ENCODE results near the gene GIMAP5.
"Not testable (repeated sequence)": the region's sequence is repeated elsewhere in the genome, so short reads cannot be mapped to it uniquely, and the experiment has no call there.

GIMAP5 gene

DNA sequence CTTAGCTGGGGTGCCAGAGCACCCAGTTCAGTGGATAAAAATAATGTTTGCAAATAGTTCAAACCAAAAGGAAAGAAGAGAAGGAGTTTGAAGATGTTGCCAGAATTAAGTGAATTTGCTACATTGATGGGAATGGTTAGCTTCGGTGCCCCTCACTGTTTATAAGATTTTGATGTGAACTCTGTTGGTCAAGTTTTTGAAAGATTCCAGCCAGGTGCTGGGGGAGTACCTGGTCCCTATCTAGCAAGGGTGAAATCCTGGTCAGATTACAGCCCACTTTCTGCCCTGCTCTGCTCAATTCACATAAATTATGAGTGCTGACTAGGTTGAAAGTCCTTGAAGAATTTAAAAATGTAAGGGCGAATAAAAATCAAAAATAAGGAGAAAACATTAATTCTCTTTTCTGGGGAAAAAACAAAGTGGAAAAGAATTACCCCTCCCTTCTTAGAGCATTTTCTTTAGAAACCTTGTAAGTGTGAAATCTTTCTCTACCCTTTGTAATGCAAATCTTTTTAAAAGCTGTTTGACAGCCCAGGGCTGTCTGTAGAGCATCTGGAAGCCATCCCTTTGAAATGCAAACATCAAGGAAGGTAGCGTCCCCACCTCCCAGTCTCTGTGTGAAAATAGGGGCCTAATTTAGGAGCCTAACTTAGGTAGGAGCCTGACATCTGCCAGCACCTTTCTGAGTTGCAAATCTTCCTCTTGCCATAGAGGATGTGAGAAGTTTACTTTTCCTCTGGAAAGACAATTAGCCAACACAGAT, 1.4 kb upstream of the GIMAP5 start:
- no peak for DNase-seq

DNA sequence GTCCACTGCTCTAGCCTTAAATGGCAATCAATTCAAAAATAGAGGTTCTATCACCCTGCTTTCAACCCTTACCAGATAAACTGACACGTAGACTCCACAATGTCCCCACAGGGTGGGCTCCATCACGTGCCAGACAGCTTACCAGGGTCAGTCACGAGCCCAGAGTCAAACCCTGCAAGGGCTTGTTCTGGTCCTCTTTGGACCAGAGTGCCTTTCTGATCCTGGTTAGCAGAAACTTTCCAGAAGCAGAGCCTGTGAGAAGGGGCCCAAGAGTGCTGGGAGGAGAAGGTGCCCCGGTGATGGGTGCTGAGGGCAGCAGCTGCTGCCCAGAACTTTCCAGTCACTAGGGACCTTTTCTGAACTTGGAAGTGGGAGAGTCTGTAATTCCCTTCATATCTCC, 354 bp upstream of the GIMAP5 start:
- DNase-seq, result no peak

DNA sequence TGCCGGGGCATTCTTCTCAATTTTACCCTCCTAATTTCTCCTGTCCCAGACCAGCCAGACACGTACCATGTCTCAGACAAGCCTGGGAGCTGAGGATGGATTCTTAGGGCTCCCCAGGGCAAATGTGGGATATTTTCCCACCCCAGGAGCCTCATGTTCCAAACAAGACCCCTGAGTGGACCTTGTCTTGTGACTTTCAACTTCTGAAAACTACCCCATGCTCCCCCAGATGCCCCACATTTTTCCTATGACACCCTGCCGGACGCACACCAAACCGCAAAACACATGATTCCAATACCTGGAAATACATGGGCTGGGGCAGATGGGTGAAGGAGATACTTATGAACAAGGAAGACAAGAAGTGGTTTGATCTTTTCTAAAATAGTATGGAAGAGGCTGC, 874 bp downstream of the GIMAP5 start:
- DNase-seq, result no peak

DNA sequence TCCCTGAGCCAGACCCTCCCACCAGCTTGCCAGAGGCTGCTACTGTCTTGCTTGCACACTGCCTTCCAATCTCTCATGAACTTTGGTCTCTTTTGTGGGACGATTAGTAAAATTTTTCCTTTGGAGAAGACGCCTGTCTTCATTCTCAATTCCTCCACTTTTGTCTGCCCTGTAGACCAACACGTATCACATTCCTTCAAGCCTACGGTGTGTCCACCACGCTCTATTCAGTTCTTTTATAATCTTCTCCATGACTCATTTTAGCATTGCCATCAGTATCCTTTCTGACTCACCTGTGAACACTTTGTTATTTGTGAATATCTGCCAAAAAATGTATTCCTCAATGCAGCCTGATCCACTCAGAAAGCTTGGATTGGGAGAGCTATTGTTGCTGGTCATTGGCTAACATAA, 1.4 kb downstream of the GIMAP5 start:
- DNase-seq, result no peak

DNA sequence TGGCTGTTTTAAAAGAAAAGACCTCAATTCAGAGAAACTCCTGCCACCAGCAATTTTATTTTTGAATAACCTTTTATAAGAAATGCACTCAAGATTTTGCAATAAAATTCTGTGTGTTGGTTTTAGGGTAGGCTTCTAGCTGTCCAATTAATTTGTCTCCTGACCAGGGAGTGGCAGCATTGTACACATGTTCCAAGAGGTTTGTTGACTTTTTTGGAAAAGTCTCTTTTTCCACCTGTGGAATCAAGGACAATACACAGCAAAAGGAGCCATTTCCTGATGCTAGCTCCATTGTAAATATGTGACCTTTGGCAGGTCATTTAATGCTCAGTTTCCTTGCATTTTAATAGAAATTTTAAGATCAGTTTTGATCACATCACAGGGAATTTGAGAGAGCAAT, 1.8 kb downstream of the GIMAP5 start:
- DNase-seq, result no peak

DNA sequence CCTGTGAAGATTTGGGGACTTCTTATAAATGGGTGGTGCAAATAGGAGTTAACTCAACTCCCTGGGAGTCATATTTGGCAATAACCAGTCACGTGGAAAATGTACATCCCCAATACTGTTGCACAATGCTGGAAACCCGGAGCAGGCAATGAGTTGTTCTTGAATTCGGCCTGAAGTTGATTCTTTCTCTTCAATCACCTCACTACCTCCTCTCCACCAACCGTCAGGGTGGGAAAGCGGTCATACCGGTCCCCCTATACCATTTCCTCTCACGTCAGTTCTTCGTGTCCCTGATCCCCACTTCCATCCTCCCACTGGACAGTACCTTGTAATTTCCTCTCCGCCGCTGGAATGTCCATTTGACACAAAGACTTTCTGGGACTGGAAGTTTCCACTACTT, 2.8 kb downstream of the GIMAP5 start:
- DNase-seq, result no peak

DNA sequence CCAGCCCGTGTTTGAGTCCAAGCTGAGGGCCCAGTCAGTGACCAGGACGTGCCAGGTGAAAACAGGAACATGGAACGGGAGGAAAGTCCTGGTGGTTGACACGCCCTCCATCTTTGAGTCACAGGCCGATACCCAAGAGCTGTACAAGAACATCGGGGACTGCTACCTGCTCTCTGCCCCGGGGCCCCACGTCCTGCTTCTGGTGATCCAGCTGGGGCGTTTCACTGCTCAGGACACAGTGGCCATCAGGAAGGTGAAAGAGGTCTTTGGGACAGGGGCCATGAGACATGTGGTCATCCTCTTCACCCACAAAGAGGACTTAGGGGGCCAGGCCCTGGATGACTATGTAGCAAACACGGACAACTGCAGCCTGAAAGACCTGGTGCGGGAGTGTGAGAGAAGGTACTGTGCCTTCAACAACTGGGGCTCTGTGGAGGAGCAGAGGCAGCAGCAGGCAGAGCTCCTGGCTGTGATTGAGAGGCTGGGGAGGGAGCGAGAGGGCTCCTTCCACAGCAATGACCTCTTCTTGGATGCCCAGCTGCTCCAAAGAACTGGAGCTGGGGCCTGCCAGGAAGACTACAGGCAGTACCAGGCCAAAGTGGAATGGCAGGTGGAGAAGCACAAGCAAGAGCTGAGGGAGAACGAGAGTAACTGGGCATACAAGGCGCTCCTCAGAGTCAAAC, 5.2 kb downstream of the GIMAP5 start:
- no peak for DNase-seq

DNA sequence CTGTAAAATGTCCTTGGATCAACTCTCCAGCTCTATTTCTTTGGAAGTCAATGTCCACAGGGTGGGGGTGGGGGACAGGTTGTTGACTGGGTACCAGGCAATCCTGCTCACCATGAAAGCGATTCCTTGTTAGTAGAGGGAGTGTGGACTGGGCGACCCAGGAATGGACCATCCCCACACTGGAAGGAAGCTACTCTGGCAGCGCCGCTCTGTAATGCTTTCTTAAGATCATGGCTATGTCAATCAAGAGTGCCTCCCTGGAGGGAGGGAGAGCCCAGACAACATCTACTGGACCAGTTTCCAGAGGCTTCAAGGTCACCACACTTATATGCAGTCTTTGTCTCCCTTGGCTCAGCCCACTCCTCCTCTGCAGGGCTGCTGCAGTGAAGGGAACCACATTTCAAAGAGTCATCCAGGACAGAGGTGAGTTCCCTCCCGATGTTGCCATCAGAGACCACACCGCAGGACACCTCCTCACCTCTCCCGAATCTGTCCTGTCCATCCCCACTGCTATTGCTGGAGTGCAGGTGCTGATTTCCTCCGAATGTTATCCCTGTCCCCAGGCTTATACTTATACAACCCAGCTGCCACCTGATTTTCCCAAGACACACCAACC, 6.9 kb downstream of the GIMAP5 start:
- DNase-seq, result no peak

DNA sequence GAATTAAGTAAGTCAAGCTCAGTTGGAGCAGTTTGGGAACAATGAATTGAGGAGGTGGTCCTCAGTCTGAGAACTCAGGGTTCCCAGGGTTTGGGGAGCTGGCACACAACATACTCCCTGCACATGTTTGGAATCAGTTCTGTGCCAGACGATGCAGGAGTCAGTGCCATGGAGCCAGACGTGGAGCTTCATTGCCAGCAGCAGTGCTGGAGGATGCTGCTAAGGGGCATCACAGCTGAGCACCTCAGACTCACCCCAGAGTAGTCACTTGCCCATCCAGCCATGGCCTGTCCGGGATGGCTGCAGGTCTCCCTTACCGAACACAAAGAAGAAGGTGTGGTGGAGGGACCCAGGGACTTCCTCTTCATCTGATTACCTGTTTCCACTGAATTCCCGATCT, 7.9 kb downstream of the GIMAP5 start:
- no peak for DNase-seq

DNA sequence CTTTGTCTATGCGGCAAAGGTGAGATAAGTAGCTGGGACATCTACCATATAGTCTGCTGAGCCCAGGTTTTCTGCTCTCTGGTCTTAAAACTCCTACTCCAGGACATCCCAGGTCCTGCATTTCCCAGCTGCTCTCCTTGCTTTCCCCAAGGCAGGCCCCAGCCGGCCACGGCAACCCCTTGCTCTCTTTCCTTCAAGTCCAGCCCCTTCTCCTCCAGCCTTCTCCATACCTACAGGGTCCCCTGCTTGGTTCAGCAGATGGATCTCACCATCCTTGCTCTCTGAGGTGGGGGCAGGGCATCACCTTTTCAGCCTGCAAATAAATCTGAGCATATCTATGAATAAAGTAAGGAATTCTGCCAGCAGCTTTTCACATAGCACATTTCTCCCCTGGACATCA, 8.7 kb downstream of the GIMAP5 start:
- DNase-seq, result no peak

DNA sequence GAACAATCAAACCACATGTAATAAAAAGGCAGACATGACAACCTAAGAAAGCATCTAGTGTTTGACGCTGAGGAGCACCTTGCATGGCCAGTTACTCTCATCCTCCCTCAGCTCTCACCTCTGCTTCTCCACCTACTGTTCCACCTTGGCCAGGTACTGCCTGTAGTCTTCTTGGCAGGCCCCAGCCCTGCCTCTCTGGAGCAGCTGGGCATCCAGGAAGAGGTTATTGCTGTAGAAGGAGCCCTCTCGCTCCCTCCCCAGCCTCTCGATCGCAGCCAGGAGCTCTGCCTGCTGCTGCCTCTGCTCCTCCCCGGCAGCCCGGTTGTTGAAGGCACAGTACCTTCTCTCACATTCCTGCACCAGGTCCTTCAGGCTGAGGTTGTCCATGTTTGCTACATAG, 9.7 kb downstream of the GIMAP5 start:
- no peak for DNase-seq

DNA sequence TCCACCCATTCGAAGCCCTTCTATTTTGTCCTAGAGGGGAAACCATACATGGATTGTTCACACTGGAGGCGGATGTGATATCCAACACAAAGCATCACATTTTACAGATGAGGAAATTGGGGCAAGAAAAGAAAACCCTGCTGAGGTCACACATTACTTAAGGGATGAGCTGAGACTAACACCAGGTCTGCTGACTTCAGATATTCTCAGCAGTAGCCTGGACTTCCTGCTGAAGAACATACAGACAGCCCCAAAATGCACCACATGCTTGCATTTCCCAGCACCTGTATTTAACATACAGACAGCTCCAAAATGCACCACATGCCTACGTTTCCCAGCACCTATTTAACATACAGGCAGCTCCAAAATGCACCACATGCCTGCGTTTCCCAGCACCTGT, 11.2 kb downstream of the GIMAP5 start:
- no peak for DNase-seq

DNA sequence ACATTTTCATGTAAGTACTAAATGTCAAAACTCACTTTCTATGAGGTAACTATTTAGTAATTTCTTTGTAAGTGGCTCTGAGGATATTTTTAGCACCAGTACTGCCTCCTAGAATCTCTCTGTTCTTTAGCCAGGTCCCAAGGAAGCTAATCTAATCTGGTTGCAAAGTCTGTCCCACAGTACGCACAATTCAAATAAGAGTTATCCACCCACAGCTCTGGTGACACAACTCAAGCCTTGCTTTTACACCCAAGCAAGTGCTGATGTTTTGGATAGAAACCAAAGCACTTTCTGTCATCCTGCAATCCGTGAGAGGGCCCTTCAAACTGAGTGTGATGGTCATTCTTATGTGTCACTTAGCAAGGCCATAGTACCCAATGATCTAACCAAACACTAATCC, 14.5 kb downstream of the GIMAP5 start:
- DNase-seq, result no peak

DNA sequence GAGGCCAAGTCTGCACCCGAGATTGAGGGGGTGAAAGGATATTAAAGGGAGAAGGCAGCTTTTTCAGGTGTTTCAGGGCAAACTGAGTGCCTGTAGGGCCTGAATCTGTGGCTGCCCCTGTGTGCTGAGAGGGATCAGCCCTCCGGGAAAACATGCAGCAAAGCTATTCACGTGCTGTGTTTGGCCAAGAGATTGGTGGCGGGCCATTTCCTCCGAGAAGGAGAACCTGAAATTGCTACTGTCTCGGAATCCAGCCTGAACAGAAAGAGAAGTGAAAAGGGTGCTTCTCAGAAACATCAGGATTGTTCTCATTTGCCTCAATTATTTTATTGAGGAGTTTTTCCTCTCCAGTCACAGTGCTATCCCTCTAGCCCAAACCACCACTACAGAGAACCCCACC, 16.0 kb downstream of the GIMAP5 start:
- no peak for DNase-seq

DNA sequence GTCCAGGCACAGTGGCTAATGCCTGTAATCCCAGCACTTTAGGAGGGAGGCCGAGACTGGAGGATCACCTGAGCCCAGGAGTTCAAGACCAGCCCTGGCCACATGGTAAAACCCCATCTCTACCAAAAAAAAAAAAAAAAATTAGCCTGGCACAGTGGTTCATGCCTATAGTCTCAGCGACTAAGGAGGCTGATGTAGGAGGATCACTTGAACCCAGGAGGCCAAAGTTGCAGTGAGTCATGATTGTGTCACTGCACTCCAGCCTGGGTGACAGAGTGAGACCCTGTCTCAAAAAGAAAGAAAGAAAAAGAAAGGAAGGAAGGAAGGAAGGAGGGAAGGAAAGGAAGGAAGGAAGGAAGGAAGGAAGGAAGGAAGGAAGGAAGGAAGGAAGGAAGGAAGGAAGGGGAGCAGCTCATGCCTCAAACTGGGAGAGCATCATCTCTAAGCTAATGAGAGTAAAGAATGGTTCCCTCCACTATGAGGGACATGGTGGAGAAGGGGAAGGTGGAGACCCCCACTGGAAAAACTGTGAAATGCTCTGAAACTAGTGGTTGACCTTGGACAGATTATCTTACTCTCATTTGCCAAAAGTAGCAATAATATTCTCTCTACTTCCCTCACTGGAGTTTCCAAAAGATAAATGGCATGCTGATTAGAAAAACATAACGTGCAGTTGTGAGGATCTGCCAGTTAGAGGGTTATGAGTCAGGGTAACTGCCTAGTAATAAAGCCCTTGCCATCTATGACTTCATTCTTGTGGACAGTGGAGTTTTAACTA, 16.8 kb downstream of the GIMAP5 start:
- no peak for DNase-seq

DNA sequence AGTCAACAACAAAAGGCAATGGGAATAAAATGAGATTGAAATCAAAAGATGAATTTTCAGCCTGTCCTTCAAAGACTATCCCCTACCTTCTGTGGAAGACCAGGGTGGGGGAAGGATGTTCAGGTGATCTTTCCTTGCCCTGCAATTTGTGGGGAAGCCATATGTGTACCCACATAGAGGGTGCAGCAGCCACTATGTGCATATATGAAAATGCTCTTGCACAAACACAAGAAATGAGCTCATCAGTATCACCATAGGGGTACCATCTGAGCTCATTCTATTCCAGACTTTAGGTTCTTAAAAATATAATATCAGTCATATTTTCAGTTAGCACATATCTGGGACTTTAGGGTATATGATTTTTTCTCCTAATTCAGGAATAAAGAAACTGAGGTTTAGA, 17.7 kb downstream of the GIMAP5 start:
- DNase-seq, result no peak

DNA sequence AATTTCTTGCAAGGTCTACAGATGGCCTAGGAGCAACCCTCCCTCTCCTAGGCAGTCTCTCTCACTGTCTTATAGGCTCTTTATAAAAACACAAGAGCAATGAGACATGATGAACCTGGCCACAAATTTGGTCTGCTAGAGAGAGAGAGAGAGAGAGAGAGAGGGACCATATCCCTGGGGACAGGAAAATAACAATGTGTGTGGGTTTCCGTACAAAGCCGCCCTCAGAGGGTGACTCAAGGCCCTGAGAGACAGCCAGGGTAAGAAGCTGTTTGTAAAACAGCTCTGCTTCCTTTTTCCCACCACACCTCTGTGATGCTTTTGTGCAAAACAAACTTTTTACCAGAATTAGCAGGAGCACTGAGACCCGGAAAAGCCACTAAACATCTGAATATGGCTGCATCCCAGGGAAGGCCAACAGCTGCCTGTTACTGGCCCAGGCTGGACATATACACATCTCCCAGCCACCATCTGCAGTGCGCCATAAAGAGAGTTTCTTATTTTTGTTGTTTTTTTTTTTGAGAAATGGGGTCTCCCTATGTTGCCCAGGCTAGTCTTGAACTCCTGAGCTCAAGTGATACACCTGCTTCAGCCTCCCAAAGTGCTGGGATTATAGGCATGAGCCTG, 18.4 kb downstream of the GIMAP5 start:
- peak; percentile 70 for DNase-seq

DNA sequence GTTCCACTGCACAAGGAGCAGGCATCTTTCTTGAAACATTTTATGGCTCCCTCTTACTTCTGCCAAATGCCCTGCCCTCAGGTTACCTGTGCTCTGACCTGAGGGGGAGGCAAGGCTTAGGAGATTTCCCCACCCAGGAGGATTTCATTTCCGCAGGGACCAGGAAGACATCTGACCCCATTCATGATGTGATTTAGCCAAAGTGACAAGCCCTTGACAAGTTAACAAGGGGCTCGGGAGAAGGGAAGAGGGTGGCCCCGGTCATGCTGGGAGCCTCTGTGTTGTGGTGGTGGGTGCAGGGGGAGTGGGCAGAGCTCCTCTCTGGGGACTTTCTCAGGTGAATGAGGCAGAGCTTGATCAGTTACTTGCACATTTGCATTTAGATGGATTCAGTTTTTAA, 18.9 kb downstream of the GIMAP5 start:
- no peak for DNase-seq

DNA sequence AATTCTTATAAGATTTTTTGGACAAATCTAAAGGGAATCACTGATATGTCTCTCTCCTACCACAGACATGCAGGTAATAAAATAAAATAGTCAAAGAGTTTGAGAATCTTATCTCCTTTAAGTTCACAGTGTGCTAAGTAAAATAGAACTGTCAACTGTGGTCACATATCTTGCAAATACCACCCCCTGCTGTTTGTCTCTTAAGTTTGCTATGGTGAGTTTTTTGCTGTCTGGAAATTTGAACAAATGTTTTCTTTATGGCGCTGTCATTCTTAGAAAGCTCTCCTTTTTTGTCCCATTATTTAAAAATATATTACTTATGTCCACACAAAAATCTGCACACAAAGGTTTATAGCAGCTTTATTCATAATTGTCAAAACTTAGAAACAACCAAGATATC, 19.6 kb downstream of the GIMAP5 start:
- no peak for DNase-seq

DNA sequence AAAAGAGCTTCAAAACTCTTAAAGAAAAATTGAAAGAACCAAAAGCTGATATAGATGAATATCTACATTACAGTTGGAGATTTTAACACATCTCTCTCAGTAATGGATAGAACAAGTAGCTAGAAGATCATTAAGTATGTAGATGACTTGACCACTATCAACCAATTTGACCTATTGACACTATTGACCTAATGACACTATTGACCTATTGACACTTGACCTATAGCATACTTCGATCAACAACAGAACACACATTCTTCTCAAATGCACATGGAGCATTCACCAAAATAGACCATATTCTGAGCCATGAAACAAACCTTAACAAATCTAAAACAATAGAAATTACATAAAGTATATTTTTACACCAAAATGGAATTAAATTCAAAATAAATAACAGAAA, 22.3 kb downstream of the GIMAP5 start:
- DNase-seq, result no peak

DNA sequence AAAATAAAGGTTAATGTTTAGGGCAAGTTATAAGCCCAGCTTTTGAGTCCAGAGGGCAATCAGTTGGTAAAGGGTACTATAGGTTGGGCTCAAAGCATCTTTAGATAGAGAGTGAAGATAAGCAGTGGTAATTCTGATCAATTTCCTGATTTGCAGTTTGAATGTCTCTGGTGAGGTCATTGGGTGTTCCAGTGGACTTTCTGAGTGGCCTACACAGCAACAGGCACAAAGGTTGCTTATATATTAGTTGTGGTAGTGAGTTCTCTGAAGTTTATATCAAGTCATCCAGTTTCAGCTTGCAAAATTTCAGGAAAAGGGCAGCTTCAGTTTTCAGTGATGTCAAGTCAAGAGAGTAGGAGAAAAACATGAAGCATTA, 29.1 kb downstream of the GIMAP5 start:
- no peak for DNase-seq

DNA sequence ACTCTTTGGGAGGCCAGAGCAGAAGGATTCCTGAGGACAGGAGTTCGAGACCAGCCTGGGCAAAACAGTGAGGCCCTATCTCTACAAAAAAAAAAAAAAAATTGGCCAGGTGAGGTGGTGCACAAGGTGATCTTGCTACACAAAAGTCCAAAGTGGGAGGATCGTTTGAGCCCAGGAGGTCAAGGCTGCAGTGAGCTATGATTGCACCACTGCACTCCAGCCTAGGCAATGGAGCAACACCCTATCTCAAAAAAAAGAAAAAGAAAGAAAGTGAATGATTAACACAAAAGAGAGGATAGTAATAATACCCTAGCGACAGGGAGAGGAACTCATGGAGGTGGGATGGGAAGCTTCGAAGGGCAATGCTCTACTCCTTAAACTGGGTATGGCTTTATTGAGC, 32.5 kb downstream of the GIMAP5 start:
- no peak for DNase-seq

DNA sequence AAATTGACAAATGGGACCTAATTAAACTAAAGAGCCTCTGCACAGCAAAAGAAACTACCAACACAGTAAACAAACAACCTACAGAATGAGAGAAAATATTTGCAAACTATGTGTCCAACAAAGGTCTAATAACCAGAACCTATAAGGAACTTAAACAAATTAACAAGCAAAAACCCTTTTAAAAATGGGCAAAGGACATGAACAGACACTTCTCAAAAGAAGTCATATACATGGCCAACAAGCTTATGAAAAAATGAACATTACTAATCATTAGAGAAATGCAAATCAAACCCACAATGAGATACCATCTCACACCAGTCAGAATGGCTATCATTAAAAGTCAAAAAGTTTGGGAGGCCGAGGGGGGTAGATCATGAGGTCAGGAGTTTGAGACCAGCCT, 36.9 kb downstream of the GIMAP5 start:
- not testable (repeated sequence) for DNase-seq
